GM19467 (cell line): ENCODE measurements around the gene SRSF11.
A peak's percentile ranks its signal among the peaks of the same experiment; 100 is the strongest.

Experiments
- ATAC-seq: cut with Tn5 transposase; IDR thresholded peaks from one replicate; pipeline ENCODE4 v1.9.1; 2021; ENCODE audit warnings: mild to moderate bottlenecking, moderate library complexity; ENCODE audit not compliant: unreplicated experiment

SRSF11 gene

DNA sequence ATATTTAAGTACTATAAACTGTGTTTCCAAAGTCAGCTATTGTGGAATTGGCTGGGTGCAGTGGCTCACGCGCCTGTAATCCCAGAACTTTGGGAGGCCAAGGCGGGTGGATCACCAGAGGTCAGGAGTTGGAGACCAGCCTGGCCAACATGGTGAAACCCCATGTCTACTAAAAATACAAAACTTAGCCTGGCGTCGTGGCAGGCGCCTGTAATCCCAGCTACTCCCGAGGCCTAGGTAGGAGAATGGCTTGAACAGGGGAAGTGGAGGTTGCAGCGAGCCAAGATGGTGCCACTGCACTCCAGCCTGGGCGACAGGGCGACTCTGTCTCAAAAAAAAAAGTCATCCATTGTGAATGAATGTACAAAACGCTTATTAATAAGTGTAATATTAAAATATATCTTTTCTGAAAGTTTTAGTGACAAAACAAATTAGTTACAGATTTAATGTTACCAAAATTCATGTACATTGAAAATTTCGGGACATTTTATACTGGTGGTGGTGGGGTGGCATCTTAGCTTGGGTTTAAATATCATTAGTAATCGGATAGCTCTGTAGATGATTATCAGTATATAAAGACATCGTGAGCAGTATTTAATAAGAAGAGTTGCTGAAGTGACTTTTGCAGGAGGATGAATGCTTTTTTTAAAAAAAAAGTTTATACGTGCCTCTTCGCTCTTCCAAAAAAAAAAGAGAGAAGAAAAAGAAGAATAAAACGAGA is 503 bp upstream of the SRSF11 start:
- ATAC-seq, result peak; percentile 10

DNA sequence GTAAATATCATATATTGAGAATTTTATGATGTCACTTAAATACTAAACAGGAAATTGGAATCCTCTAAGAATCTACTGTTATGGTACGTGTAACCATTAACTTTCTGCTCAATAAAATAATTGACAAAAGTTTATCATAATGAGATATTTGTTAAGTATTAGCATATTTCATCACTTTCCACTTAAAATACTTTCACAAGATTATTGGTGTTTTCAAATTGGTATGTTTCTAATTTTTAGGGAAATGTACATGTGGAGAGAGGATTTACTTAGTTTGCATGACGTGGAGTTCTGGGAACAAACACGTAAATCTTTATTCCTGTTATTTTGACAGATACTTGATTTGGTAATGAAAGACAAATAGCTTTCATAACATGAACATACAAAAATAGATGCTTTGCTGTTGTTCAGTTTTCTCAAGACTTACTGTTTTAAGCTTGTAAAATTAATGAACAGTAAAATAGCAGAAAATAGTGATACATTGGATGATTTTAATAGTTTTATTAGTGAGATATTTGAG is 1.6 kb downstream of the SRSF11 start:
- no peak for ATAC-seq

DNA sequence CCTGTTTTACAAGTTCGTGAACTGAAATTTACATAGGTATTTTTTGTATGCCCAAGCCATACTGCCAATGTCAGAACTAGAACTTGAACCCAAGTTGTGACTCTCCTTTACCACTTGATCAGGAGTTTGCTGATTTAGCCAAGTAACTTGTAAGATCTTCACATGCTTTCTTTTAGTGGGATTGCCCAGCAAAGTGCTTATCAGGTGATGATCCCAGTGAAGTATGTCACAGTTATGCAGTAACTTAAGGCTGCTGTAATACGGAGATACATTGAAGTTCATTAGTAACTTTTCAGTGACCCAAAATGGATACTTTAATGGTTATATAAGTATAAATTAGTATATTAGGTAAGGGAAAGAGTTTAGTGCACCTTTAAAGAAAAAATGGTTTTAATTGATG is 3.8 kb downstream of the SRSF11 start:
- ATAC-seq, result no peak

GRCh38 chr1:70227439-70227838 is 6.3 kb downstream of the SRSF11 start:
- no peak for ATAC-seq

- ATAC-seq, result no peak
Observed at GRCh38 chr1:70228670-70229069, 7.5 kb downstream of the SRSF11 start.

DNA sequence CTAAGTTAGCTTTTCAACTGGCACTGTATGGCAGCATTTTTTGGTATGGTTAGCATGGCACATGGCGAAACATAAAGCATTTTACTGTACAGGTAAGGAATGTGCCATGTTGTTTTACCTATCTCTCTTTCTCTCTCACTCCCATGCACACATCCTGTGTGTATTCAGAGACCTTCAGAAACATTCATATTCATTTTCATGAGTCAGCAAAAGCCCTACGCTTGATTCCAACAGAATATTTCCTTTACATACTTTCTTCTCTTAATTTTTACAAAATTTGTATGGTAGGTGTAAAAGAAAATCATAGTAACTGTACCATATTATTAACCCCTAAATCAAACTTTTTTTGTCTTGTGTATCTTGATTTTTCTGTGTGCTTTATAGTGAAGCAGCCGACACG is 10.3 kb downstream of the SRSF11 start:
- no peak for ATAC-seq

- ATAC-seq, result no peak
Observed at GRCh38 chr1:70234733-70235132, 13.6 kb downstream of the SRSF11 start.

DNA sequence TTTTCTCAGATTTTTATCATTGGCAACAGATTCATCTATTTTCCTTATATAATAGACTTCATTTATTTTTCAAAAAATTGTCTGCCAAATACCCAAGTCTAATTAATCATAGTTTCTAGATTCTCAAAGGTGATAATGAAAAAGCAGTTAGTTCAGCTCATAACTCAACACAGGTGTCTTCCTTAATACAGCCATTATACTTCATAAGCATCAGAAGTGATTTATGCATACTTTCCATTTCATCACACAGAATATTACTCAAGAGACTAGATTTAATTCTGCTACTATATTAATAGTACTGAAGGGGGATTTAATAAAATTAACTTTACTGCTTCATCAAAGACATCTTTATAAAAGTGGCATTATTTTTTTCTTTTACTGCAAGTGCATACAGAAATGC is 18.8 kb downstream of the SRSF11 start:
- ATAC-seq, result no peak

GRCh38 chr1:70247122-70247521 is 25.9 kb downstream of the SRSF11 start:
- ATAC-seq, result no peak

- ATAC-seq, result no peak
Observed at GRCh38 chr1:70247768-70248167, 26.6 kb downstream of the SRSF11 start.

- no peak for ATAC-seq
Observed at GRCh38 chr1:70248729-70249128, 27.5 kb downstream of the SRSF11 start.

GRCh38 chr1:70256664-70257063 is 35.5 kb downstream of the SRSF11 start:
- no peak for ATAC-seq

GRCh38 chr1:70264839-70265238 is 43.7 kb downstream of the SRSF11 start:
- ATAC-seq, result no peak

DNA sequence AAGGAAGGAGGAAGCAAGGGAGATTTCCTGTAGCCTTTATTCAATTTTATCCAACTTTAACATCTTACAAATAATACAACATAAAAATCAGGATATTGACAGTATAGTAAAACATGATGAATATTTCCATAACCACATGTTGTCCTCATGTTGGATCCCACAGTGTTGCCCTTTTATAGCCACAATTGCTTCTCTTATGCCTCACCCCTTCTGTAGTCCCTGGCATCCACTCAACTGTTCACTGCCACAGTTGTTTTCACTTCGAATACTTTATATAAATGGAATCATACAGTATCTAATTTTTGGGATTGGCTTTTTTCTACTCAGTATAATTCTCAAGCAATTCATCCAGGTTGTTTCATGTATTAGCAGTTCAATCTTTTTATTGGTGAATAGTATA is 44.8 kb downstream of the SRSF11 start:
- ATAC-seq, result no peak

GRCh38 chr1:70277875-70278274 is 56.7 kb downstream of the SRSF11 start:
- ATAC-seq, result no peak

DNA sequence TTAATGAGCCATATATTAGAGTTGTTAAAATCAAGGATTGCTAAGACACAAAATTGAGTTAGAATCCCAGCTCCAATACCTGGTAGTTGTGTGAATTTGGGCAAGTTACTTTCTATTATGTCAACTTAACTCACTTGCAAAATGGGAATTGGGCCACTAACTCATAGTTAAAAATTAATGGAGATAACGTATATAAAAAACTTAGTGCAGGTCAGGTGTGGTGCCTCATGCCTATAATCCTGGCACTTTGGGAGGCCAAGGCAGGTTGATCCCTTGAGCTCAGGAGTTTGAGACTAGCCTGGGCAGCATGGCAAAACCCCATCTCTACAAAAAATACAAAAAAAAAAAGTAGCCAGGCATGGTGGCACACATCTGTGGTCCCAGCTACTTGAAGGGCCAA is 57.5 kb downstream of the SRSF11 start:
- no peak for ATAC-seq

- no peak for ATAC-seq
Observed at GRCh38 chr1:70284366-70284765, 63.2 kb downstream of the SRSF11 start.

GRCh38 chr1:70286453-70286852 is 65.3 kb downstream of the SRSF11 start:
- ATAC-seq, result no peak

GRCh38 chr1:70288166-70288565 is 67.0 kb downstream of the SRSF11 start:
- ATAC-seq, result no peak

- ATAC-seq, result no peak
Observed at GRCh38 chr1:70290218-70290617, 69.0 kb downstream of the SRSF11 start.

DNA sequence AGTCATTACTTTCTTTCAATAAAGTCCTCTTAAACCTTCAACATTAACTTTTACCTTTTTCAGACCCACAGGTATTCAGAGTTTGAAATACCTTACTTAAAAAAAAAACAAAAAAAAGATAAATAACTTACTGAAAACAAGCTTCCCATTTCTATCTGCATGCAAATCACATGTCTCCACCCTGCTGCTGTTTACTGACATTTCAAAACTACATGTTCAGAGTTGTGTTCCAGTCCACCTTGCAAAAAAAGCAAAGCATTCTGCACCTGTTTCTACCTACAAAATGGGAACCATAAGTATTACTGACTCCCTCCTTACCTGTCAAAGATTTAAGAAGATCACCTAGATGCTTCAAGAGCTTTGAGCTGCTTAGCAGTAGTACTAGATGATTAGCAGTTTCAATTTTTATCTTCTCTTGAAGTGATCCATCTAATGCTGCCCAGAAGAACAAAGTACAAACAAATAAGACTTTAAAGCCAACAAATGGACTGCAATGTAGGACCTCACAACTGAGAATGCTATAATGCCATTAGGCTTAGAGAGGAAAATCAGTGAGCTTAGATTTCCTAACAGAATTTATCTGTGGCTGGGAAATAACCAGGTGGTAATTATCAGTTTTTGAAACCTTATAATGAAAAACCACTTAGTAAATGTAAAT is 72.1 kb downstream of the SRSF11 start:
- no peak for ATAC-seq

DNA sequence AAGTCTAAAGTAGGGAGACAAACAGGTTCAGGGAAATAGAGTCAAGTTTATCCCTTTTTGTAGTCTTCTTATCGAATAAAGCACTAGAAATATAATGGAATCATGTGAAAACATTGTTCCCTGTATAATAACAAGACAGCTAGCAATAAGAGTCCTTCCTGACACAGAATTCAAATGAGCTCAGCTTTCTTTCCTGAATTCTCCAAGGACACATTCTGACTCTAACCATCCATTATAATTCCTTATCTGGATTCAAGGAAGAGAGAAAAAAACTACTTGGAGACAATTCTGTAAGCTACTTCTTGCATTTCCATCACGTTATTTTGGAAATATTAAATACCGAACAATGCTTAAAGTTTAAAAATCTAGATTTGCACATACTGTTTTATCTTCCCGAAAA is 74.6 kb downstream of the SRSF11 start:
- ATAC-seq, result no peak

DNA sequence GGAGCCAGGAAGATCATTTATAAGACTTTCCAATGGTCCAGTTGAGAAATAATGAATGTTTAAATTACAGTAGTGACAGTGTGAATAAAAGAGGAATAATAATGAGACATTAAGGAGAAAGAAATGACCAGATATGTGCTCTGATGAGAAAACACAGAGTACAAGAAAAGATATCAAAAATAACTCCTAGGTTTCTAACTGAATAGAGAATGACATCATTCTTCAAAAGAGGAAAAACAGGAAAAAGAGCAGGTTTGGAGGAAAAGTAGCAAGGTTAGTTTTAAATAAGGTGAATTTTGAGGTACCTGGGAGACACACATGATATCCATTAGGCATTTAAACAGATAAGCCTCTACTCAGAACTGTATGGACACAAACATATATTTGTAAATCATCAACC is 78.3 kb downstream of the SRSF11 start:
- ATAC-seq, result no peak
